ENCODE measurements around the gene SAG.

DNA sequence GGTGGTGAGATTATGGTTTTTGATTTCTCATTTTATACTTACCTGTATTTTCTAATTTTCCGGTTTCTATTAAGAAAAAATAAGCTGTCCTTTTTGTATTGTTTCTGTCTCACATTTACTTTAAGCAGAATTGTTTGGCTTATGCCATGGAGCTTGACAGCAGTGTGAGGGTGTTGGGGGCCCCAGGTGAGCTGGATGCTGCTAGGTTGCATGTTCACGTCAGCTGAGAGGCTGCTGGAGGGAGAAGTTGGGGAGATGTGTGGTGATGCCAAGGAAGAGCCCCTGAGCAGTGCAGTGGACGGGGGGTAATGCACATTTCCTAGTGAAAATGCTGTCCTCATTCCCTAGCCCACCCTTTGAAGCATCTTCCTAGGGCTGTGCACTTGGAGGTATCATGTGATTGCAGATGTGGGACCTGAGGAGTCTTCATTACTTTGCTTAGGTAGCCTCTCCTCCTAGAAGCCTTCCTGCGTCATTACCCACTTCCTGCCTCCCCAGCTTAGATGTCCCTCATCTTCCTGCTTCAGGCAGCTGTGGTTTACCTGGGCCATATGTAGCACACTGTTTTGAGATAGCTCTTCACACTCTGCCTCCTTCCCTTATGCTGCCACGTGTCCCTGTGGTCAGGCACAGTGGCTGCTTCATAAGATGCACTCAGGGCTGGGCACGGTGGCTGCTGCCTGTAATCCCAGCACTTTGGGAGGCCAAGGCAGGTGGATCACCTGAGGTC, 39.9 kb upstream of the SAG start:
- TF ChIP-seq, protein P1, sequence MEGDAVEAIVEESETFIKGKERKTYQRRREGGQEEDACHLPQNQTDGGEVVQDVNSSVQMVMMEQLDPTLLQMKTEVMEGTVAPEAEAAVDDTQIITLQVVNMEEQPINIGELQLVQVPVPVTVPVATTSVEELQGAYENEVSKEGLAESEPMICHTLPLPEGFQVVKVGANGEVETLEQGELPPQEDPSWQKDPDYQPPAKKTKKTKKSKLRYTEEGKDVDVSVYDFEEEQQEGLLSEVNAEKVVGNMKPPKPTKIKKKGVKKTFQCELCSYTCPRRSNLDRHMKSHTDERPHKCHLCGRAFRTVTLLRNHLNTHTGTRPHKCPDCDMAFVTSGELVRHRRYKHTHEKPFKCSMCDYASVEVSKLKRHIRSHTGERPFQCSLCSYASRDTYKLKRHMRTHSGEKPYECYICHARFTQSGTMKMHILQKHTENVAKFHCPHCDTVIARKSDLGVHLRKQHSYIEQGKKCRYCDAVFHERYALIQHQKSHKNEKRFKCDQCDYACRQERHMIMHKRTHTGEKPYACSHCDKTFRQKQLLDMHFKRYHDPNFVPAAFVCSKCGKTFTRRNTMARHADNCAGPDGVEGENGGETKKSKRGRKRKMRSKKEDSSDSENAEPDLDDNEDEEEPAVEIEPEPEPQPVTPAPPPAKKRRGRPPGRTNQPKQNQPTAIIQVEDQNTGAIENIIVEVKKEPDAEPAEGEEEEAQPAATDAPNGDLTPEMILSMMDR (IDR thresholded peaks at IDR 0.05), result no peak
- no peak for TF ChIP-seq ZFX (IDR thresholded peaks at IDR 0.05; ENCODE audit: borderline replicate concordance)

Measured in 22Rv1 (cell line).